Activated CD4-positive, alpha-beta T cell treated with anti-CD3 and anti-CD28 coated beads for 4 hours (primary cell): ENCODE measurements around the gene NQO2.
A peak's percentile ranks its signal among the peaks of the same experiment; 100 is the strongest.
"Not testable (repeated sequence)": the region's sequence is repeated elsewhere in the genome, so short reads cannot be mapped to it uniquely, and the experiment has no call there.

Source experiments
- DNase-seq, 2 donors: peaks; one replicate each; pipeline ENCODE4 v3.0.0-alpha.2; 2020

NQO2 gene

DNA sequence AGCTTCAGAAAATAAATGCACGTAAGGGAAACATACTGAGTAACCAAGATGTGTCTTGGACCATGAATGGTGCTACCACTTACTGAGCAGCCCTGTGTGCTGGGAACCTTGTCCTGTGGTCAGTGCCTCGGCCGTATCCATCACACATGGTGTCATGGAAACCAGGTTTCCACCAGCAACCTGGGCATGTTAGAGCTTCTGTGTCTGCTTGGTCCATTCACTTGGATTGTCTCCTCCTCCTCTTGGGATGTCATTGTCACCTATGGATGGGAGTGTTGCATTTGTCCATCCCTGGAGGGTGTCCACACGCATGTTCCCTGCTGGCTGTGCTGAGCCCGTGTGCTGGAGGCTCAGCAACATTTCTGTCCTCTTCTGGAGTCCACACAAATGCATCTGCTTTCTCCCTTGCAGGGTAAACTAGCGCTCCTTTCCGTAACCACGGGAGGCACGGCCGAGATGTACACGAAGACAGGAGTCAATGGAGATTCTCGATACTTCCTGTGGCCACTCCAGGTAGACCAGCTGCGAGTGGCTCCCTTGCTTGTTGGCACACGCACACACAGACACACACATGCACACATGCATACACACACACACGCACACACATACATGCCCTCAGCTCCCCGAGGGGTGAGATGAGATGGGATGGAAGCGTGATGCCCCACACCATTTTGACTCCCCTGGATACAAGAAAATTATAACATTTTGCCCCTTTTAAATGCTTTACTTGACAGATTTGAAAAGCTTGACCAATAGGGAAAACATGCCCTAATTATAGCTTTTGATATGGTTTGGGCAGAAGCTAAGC, 17.0 kb downstream of the NQO2 start:
- no peak for DNase-seq

DNA sequence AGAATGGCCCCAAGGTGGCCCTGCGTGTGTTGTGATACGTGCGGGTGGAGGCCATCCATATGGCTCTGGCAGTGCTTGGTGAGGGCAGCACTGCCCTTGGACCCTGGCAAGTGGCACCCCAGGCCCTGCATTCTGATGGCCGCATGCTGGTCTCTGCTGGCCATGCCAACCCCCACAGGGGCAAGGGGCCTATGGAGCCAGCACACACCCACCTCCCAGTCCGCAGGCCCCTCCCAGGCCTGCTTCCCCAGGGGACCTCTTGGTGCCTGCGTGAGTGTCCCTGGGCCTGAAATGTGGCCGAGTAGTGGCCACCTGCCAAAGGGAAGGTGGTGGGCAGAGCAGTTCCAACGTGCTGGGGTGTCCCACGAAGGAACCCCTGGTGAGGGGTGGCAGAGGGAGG, 17.6 kb downstream of the NQO2 start:
- no peak for DNase-seq

DNA sequence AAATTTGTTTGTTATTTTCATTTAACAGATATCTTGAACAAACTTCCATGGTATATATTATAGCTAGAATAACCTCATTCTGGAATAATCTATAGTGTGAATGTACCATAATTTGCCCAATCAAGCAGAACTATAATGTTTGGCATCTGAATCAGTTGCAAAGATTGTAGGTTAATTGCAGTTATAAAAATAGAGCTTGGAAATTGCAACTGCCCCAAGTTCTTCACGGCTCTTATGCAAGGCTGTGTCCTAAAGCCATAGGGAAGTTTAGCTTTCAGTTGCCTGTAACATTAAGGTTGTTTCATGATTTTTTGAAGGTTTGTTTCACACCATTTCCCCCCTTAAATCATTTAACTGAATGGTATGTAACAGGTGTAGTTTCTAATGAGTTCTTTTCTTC, 19.4 kb downstream of the NQO2 start:
- DNase-seq: no peak

DNA sequence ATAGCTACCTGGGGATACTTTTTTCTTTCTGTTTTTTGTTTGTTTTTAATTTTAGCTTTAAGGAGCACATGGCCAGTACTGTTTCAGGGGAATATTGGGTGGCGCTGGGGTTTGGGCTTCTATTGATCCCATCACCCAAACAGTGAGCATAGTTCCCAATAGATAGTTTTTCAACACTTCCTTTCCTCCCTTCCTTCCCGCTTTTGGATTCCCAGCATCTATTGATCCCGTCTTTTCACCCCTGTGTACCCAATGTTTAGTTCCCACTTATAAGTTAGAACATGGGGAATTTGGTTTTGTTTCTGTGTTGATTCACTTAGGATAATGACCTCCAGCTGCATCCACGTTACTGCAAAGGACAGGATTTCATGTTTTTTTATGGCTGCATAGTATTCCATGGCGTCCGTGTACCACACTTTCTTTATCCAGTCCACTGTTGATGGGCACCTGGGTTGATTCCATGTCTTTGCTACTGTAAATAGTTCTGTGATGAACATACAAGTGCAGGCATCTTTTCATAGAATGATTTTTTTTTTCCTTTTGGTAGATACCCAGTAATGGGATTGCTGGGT, 20.1 kb downstream of the NQO2 start:
- no peak for DNase-seq

DNA sequence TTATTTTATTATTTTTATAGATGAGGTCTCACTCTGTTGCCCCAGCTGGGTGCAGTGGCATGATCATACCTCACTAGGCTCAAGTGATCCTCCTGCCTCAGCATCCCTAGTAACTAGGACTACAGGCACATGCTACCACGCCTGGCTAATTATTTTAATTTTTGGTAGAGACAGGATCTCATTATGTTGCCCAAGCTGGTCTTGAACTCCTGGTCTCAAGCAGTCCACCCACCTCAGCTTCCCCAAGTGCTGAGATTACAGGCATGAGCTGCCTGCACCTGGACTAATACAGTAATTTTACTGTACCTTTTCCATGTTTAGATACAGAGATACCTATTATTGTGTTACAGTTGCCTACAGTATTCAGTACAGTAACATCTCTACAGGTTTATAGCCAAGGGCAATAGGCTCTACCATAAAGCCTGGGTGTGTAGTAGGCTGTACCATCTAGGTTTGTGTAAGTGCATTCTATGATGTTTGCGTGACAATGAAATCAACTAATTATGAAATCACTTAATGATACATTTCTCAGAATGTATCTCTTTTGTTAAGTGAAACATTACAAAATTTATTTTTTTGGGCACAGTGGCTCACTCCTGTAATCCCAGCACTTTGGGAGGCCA, 21.4 kb downstream of the NQO2 start:
- DNase-seq: not testable (repeated sequence)

DNA sequence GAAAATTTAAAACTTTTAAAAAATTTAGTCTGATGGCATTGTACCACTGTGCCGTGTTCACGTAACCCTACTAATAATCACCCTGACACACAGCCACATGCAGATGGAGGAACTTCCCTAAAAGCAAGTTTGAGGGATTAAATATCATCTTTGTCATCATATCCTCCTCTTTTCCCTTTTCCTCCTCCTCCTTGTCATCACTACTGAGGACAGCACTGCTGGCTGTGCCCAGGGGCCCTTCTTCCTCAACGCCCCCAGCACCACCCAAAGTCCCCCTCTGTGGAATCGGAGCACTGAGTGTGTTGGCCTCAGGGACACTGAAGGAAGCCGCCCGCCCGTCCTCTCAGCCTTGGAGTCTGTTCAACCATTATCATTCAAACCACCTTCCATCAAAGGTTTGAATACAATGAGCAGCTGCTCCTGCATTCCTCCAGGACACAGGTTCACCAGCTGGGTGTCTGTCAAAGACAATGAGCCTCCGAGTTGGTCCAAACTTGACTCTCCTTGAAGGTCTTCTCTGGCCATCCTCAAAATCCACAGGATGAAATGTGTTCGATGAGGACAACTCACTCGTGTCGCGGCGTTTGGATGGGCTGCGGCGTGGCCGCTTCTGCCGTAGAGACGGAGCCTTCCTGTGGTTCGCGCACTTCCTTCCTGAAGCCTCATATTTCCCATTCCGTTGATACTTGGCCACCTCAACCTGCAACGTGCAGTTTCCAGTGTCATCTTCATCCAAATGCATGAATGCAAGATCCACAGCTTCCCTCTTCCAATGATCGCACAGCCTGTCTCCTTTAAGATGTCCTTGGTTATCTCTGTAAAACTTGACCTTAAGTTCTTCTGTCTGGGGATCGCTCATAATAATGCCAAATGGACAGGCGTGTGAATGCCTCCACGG, 23.3 kb downstream of the NQO2 start:
- DNase-seq: peak; percentile 22 to 46

DNA sequence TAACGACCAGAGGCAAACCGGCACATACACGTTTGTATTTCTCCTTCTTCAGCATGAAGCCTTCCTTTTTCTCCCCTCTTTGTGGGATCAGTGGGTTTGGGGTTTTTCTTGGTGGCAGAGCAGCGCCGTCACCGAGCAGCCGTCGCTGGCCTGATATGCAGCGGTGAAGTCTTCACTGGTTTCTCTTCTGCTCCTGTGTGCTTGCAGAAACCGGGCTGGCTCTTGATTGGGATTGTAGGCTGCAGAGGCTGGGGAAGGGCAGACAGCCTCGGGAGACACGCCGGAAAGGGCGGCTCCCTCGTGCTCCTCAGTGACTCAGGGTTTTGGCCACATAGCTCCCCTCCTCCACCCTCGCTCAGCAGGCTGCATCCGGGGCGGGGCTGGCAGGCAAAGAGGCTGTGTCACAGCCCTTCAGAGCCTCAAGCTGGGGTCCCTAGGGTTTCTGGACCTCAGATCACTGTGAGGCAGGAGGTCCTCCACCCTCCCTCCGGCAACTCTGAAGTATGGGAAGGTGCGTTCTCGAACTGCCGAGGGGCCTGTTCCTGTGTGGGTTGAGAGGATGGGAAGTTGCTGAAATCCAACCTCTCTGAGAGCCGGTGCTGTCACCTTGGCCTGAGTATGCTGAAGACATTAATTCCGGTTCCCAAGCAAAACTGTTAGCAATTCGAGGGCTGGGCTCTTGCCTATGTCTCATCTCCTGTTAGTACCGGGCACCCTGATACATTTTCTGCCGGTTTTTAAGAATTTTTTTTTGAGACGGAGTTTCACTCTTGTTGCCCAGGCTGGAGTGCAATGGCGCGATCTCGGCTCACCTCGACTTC, 24.2 kb downstream of the NQO2 start:
- DNase-seq: peak; percentile 87 to 88

DNA sequence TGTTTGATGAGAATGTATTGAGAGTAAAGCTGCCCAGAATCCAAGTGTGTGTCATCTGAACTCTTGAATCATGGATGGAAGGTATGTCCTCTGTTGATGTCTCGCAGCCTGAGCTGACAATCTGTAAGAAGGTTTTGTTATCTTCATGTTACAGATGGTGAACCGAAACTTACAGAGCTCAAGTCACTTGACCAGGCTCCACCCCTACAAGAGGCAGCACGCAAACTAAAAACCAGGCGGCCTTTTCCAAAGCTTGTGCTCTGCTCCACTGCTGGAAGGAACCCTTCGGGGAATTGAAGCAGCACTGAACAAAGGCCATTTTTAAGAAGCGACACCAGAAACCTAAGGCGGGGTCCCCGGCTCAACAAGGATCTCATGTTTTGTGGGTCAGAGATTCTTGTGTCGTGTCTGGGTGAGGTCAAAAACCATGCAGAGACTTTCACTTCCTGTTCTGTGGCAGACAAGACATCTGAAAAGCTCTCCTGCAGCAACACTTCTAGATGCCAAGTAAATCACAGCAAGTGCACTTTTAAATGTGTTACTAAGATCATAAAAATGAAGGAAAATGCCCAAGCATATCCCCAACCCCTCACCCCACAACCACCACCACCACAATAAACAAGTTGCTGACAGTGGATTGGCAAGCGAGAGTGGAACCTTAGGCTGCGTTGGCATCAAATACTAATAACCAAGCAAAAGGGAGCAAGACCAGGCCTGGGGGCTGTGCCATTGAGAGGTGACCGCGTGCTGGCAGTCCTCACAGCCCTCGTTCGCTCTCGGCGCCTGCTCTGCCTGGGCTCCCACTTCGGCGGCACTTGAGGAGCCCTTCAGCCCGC, 27.3 kb downstream of the NQO2 start:
- peak; percentile 16 to 19 for DNase-seq

DNA sequence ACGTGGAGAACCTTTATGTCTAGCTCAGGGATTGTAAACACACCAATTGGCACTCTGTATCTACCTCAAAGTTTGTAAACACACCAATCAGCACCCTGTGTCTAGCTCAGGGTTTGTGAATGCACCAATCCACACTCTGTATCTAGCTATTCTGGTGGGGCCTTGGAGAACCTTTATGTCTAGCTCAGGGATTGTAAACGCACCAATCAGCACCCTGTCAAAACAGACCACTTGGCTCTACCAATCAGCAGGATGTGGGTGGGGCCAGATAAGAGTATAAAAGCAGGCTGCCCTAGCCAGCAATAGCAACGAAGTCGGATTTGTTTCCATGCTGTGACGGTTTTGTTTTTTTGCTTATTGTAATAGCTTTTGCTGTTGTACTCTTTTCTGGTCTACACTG, 28.5 kb downstream of the NQO2 start:
- DNase-seq: not testable (repeated sequence)

DNA sequence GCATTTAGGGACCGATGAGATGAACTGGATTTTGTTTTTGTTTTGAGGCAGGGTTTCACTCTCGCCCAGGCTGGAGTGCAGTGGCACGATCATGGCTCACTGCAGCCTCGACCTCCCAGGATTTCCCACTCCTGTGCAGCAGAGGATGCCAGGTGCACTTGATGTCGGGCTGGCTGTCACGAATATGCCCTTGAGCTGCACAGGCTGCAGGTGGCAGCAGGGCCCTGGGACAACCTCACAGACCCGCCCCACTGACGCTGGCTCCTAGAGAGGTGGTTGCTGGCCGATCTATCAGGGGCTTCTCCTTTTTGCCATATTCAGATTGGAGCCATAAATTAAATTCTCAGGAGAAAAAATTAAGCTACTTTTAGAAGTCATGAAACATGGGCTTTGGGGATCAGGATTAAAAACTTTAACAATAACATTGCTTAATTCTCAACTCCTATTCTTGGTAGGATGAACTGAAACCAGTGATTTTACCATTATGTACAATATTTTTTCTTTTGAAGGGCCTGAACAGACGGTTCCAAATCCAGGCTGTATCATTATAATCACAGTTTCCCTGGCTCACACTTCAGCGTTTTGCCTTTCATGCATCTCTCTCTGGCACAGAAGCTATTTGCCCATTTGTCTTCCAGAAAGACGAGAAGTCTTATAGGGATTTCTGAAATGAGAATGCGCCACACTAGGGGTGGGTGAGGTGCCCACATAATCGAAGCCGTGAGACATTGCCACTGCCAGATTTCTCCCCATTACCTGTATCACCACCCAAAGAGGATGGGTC, 32.4 kb downstream of the NQO2 start:
- DNase-seq: peak in 1 of 2 donors; percentile 9

DNA sequence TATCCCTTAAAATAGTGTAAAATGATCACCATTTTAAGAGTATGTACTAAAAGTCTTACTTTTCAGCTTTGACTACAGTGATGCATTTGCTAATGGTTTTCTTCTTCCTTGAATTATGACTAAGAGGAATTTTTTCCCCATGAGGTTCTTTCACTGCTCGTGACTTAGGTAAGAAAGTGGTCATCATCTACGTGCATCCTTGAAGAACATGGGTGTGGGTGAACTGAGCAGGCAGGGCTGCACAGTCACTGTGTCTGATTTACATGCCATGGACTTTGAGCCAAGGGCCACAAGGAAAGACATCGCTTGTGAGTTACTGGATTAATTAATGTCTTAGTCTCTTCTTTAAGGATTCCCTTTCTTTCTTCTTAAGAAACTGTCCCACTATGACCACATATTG, 33.3 kb downstream of the NQO2 start:
- DNase-seq: no peak

DNA sequence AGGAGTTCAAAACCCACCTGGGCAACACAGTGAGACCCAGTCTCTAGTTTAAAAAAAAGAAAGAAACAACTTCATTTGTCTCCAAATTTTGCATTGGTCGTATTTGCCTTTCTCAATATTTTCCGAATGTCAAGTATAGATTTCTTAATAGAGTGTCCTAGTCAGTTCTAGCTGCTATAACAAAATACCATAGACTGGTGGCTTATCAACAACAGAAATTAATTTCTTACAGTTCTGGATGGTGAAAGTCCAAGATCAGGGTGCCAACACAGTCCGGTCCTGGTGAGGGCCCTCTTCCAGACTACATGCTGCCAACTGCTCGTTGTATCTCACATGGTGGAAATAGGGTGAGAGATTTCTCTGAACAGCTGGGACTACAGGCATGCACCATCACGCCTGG, 34.0 kb downstream of the NQO2 start:
- DNase-seq: no peak

DNA sequence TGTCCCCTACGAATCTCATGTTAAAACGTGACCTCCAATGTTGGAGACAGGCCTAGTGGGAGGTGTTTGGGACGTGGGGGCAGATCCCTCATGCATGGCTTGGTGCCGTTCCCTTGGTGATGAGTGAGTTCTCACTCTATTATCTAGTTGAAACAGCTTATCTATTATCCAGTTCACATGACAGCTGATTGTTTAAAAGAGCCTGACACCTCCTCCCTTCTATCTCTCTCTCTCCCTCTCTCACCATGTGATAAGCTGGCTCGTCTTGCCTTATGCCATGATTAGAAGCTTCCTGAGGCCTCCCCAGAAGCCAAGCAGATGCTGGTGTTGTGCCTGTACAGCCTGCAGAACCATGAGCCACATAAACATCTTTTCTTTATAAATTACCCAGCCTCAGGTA, 35.7 kb downstream of the NQO2 start:
- no peak for DNase-seq

DNA sequence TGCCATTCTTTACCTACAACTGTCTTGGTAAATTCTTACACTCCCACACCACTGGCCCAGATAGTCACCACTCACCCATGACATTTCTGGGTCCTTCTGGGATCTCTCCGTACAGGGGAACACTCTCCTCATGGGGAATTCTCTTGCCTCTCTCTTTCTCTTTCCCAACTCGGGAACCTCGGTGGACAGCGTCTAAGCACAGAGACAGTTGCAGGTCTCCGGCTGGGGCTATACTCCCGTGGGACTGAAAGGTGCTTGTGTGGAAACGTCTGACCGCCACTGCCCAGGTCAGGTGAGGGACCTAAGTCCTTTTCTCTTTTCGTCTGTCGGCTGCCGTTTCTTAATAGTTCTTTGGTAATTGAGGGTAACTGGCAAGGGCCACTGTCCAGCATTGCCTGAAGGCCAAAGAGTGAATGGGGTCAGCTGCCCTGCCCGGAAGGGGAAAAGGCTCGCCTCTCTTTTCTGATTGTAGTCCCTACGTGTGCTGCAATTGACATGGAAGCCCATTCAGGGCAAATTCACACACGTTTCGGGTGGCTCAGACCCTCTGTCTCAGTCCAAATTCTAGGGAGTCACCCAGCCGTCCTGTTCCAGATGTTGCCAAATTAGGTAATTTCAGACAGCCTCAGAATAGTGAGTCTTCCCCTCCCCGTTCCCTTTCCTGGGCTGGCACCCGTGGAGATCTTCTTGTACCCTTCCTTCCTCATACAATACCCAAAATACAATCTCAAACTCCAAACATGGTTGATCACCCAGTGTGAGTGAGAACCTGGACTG, 37.4 kb downstream of the NQO2 start:
- no peak for DNase-seq

DNA sequence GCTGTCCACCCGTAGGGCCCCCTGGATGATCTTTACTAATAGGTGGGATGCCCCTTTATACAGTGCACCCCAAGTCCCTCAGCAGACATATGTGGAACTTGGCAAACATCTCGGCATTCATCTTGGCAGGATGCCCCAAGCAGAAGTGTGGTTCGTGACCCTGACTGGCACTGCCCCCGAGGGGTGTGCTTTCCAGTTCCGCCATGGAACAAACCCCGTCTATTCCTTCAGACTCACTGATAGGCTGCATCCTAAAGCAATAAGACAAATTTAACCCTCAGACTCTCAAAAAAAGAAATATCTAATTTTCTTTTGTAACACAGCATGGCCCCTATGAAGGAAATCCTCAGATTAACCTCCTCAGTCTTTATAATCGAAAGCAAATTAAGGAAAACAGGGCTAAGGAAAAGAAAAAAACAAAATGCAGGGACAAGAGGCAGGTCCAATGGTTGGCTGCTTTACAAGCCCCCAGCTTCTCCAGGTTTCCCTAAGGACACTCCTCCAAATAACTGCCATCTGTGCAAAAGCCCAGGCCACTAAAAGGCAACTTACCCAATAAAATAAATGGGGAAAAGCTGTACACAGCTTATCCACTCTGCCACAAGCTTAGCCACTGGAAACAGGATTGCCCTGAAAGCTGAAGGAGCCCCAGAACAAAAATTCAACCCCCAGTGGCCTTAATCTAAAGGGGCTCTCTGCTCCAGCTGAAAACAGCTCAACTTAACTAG, 38.1 kb downstream of the NQO2 start:
- DNase-seq: no peak

DNA sequence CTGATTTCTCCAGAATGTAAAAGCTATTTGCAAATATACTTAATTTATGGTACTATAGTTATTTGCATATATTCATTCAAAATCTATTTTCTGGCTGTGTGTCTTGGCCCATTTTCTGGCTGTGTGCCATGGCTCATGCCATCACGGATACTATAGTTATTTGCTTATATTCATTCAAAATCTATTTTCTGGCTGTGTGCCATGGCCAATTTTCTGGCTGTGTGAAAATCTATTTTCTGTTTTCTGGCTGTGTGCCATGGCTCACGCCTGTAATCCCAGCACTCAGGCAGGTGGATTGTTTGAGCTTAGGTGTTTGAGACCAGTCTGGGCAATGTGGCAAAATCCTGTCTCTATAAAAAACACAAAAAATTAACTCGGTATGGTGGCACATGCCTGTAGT, 39.7 kb downstream of the NQO2 start:
- DNase-seq: no peak

DNA sequence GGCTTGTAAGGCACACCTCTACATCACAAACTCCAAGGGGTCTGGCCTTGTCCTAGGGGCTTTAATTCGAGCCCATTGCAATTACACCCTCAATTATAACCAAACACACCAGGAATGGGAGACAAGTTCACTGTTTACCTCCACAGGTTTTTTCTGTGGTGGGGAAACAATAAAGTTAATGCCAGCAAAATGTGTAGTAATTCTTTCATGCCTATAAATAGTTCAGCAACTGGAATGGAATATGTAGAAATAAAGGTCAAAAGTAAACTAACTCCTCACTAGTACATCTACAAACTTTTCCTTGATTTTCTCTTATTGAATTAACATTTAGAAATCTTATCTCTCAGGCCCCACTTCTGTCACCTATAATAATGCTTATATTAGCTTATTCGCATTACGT, 41.5 kb downstream of the NQO2 start:
- no peak for DNase-seq

DNA sequence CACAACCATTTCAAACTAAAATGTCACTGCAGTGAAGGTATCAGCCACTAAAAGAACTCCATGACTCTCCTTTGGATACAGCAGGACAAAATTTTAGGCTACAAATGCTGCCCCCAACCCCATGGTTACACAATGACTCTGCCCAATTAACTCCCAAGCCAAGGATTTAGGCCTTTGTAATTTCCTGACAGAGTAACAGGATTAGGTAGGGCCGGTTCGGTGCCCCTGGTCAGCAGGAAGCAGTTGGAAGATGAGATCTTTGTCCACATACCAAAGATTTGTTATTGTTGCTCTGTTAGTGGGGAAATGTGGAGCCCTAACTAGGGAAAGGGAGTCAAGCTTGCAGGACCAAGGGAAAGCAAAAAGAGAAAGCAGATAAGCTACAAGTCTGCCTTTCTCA, 41.9 kb downstream of the NQO2 start:
- DNase-seq: no peak

DNA sequence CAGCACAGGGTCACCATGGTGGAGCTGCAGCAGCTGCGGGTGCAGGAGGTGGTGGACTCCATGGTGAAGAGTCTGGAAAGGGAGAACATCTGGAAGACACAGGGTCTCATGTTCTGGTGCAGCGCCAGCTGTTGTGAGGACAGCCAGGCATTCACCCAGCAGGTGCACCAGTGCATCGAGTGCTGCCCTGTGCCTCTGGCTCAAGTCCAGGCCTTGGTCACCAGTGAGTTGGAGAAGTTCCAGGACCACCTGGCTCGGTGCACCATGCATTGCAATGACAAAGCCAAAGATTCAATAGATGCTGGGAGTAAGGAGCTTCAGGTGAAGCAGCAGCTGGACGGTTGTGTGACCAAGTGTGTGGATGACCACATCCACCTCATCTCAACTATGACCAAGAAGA, 45.7 kb downstream of the NQO2 start:
- DNase-seq: no peak
